ENCODE measurements around the gene ZNF738.
"Not testable (repeated sequence)": the region's sequence is repeated elsewhere in the genome, so short reads cannot be mapped to it uniquely, and the experiment has no call there.

The ZNF738 gene

DNA sequence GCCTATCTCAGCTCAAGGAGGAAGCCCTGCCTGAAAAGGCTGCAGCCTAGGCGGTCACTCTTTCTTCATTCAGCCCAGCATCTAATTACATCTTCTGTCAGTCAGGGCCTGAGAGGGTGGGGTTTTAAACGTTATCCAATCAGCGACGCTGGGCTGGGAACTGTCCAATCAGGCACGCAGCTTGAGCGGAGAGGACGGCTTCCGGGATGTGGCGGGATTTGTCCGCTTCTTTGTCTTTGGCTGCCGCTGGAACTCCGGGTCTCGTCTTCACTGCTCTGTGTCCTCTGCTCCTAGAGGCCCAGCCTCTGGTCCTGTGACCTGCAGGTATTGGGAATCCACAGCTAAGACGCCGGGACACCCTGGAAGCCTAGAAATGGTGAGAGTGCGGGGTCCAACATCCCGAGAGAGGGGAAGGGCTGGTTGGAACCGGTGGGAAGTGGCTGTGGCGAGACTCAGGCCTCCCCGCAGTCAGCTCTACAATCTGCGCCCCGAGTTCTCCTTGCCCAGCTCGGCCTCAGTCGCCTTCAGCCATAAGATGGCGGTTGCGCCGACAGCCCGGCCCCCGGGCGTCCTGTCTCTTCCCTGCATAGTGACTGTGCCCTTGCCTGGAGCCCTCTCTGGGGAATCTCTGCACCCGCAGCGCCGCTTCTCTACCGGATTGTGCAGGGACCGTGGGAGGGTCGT, at the start of gene ZNF738:
Gene ZNF738 (plus strand): TSS at position 233 of the 684 bp plus-strand sequence. CDS start 141 bp downstream, at position 374.
- DNase-seq = no peak

DNA sequence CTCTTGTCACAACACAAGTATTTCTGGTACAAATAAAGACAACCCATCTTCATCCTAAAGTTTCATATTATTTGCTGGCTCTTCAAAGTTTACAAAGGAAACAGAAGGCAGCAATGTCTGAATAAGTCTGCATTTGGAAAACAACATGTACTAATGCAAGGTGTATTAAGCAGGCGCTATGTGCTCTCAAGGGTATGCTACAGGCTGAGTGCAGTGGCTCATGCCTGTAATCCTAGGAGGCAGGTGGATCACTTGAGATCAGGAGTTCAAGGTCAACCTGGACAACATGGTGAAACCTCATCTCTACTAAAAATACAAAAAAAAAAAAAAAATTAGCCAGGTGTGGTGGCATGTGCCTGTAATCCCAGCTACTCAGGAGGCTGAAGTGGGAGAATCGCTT, 46.0 kb upstream of the ZNF738 start:
- not testable (repeated sequence) for DNase-seq

DNA sequence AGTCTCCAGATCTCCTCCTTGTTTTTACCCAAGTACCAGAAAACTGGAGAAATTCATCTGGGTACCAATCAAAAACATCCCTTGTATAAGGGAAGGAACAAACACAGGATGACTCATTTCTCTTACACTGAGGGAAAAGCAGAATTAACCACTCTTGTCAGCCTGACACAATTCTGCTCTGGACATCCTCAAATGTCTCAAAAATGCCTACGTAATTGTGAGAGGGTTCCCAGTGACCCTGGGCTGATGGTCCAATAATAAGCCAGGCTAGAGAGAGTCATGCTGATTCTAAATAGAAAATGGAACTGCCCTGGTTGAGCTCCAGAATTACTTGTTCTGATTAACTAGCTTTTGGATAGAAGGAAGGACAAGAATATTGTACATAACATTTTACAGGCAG, 44.1 kb upstream of the ZNF738 start:
- DNase-seq = no peak

DNA sequence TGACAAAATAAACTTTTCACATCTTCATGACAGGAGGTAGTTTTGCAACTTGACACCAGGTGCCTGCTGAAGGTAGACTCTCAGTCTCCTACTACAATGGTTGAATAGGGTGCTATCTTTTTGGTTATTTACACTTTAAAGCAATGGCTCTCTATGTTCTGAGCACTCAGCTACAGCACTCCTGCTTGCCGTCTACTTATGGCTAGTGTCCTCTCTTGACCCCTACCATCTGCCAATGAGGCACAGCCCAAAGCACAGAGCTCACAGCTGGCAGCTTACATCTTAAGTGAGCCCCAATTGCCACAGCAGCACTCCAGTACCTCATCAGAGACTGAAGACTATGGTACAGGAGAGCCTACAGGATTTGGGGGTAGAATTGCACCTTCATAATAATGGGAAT, 41.0 kb upstream of the ZNF738 start:
- DNase-seq = no peak

DNA sequence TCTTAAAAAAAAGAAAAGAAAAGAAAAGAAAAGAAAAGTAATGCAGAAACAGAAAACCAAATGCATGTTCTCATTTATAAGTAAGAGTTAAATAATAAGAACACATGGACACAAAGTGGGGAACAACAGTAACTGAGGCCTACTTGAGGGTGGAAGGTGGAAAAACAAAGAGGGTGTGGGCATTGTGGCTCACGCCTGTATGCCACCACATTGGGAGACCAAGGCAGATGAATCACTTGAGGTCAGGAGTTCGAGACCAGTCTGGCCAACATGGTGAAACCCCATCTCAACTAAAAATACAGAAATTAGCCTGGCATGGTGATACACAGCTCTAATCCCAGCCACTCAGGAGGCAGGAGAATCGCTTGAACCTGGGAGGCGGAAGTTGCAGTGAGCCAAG, 37.7 kb upstream of the ZNF738 start:
- no peak for DNase-seq

DNA sequence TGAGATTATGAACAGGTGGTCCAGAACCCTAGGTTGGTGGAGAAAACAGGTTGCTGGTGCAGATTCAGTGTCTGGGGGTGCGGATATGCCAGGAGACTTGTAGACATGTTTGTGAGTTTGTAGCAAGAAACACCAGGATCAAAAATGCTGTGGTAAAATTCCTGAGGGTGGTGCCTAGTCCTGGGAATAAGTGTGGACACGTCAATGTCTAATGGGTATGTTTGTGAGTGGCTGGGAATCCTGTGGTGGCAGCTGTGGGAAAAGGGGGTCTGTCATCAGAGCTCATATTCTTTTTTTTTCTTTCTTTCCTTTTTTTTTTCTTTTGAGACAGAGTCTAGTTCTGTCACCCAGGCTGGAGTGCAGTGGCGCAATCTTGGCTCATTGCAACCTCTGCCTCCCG, 36.8 kb upstream of the ZNF738 start:
- no peak for DNase-seq

DNA sequence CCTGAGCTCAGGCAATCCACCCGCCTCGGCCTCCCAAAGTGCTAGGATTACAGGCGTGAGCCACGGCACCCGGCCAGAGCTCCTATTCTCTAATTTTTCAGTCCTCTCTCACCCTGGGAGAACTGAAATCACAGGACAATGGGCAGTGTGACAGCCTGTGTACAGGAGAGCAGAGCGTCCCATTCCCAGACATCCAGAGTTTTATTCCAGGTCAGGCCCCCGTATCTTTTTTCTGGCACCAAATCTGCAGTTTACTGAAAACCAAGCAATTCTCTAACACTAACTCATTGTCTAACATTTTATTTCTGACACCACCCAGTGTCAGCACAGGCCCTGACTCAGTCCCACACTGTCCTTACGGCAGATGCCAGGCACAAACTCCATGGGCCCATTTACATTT, 36.3 kb upstream of the ZNF738 start:
- DNase-seq = no peak

DNA sequence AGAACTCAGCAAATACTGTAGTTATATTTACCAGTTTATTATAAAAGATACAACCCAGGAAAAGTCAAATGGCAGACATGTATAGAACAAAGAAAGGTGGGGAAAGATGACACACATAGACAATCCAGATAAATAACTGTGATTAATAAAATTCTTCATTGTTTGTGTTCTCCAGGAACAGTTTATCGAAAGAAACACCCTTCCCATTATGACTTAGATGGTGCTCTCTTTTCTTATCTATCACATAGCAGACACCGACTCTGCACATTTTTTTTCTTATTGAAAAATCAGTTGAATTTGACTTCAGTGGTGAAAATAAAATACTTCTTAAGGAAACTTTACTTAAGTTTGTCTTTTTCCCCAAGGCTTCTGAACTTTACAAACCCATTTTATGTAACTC, 35.8 kb upstream of the ZNF738 start:
- DNase-seq = no peak

DNA sequence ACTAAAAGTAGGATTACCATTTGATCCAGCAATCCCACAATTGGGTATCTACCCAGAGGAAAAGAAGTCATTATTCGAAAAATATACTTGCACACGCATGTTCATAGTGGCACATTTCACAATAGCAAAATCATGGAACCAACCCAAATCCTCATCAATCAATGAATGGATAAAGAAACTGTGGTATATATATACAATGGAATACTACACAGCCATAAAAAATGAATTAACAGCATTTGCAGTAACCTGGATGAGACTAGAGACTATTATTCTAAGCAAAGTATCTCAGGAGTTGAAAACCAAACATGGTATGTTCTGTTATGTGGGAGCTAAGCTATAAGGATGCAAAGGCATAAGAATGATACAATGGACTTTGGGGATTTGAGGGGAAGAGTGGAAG, 32.6 kb upstream of the ZNF738 start:
- DNase-seq = no peak

DNA sequence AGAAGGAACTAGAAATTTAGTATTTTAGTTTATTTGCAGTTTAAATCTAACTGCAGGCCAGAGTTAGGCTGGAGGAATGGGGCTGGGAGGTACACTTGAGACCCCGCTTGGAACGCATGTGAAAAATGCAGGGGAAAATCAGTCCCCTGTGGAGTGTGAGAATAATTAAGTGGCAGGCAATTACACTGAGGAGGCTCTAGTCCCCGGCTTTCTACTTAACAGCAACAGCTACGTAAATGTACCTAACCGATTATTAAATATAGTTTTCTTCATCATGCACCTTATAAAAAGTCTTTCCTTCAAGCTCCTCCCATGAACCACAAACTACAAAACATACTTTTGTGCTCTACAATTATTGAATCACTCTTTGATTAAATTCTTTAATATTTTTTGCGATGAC, 30.4 kb upstream of the ZNF738 start:
- DNase-seq = no peak

DNA sequence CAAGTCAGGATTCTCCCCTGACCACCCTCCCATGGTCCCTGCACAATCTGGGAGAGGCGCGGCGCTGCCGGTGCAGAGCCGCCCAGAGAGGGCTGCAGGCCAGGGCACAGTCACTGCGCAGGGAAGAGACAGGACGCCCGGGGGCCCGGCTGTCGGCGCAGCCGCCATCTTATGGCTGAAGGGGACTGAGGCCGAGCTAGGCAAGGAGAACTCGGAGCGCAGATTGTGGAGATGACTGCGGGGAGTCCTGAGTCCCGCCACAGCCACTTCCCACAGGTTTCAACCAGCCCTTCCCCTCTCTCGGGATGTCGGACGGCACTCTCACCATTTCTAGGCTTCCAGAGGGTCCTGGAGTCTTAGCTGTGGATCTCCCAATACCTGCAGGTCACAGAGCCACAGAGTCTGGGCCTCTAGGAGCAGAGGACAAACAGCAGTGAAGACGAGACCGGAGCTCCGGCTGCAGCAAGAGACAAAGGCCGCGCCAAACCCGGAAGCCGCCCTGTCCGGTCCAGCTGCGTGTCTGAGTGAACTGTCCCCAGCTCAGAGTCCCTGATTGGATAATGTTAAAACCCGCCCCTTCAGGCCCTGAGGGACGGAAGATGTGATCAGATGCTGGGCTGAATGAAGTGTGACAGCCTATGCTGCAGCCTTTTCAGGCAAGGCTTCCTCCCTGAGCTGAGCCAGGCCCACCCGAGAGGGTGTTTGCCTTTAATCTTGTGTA, 29.8 kb upstream of the ZNF738 start, which contains the start of gene ZNF708:
Gene ZNF708 (minus strand): TSS at position 526 of the 721 bp plus-strand sequence. CDS start 198 bp downstream, at position 328.
- DNase-seq = peak; percentile 57

DNA sequence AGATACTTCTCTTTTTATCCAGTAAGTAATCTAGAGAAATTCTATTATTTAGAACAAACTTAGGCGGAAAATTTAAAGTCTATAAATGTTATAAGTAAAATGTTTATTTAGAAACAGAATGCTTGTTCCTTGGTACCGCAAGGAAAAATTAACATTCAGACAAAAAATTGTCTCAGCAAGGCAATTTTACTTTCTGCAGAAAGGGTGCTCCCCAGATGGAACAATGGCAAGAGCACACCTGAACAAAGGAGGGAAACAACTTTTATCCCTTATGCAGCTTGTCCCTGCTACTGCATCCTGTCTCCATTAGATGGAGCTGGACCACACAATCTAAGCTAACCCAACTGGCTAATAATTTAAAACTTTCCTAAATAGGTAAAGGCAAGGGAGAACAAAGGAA, 23.1 kb upstream of the ZNF738 start:
- no peak for DNase-seq

DNA sequence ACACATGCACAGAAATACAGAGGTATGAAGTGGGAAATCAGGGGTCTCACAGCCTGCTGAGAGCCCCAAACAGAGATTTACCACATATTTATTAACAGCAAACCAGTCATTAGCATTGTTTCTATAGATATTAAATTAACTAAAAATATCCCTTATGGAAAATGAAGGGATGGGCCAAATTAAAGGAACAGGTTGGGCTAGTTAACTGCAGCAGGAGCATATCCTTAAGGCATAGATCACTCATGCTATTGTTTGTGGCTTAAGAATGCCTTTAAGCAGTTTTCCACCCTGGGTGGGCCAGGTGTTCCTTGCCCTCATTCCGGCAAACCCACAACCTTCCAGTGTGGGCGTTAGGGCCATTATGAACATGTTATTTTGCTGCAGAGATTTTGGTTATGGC, 14.0 kb upstream of the ZNF738 start:
- not testable (repeated sequence) for DNase-seq

DNA sequence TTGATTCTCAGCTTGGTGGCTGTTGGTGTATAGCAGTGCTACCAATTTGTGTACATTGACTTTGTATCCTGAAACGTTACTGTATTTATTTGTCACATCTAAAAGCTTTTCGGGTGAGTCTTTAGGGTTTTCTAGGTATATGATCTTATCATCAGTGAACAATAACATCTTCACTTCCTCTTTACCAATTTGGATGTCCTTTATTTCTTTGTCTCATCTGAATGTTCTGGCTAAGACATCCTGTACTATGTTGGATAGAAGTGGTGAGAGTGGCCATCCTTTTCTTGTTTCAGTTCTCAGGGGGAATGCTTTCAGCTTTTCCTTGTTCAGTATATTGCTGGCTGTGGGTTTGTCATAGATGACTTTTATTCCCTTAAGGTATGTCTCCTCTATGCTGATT, 6.0 kb upstream of the ZNF738 start:
- DNase-seq = no peak

DNA sequence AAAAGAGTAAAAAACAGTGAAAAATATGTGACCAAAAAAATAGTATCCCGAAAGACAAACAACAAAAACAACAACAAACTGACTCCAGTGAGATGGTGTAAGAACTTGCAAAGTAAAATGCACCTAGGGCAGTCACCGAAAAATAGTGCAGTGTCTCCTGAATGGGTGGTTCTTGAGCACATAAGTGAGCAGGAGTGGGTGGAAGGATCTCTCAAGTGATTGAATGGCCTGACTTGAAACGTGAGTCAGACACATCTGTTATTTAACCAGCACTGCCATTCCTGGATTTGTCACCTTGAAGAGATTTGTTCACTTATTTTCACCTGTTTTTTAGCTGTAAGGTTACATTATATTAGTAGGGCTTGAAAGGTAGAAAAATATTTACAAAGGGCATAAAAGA, 3.5 kb downstream of the ZNF738 start:
- DNase-seq = no peak

DNA sequence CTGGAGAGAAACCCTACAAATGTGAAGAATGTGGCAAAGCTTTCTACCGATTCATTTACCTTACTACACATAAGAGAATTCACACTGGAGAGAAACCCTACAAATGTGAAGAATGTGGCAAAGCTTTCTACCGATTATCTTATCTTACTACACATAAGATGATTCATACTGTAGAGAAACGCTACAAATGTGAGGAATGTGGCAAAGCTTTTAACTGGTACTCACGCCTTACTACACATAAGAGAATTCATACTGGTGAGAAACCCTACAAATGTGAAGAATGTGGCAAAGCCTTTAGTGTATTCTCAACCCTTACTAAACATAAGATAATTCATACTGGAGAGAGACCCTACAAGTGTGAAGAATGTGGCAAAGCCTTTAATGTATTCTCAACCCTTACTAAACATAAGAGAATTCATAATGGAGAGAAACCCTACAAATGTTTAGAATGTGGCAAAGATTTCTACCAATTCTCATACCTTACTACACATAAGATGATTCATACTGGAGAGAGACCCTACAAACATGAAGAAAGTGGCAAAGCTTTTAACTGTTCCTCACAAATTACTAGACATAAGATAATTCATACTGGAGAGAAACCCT, 25.3 kb downstream of the ZNF738 start:
- no peak for DNase-seq

DNA sequence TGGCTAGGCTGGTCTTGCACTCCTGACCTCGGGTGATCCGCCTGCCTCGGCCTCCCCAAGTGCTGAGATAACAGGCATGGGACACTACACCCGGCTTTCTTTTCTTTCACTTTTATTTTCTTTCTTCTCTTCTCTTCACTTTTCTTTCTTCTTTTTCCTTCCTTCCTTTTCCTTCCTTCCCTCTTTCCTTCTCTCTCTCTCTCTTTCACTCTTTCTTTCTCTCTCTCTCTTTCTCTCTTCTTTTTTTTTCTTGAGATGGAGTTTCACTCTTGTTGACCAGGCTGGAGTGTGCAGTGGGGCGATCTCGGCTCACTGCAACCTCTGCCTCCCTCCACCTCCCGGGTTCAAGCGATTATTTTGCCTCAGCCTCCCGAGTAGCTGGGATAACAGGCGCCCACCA, 37.3 kb downstream of the ZNF738 start:
- no peak for DNase-seq

DNA sequence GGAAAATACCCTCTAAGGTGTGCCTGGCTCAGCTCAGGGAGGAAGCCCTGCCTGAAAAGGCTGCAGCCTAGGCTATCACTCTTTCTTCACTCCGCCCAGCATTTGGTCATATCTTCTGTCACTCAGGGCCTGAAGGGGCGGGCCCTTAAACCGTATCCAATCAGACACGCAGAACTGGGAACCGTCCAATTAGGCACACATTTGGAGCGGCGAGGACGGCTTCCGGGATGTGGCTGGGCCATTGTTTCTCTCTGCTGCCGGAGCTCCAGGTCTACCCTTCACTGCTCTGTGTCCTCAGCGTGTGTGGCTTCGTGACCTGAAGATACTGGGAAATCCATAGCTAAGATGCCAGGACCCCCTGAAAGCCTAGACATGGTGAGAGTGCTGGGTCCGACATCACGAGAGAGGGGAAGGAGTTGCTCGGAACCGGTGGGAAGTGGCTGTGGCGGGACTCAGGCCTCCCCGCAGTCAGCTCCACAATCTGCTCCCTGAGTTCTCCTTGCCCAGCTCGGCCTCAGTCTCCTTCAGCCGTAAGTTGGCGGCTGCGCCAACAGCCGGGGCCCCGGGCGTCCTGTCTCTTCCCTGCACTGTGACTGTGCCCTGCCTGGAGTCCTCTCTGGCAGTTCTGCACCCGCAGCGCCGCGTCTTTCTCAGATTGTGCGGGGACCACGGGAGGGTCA, 38.2 kb downstream of the ZNF738 start, which contains the start of gene ZNF493:
Gene ZNF493 (plus strand): TSS at position 241 of the 680 bp plus-strand sequence. CDS start 105 bp downstream, at position 346.
- no peak for DNase-seq

DNA sequence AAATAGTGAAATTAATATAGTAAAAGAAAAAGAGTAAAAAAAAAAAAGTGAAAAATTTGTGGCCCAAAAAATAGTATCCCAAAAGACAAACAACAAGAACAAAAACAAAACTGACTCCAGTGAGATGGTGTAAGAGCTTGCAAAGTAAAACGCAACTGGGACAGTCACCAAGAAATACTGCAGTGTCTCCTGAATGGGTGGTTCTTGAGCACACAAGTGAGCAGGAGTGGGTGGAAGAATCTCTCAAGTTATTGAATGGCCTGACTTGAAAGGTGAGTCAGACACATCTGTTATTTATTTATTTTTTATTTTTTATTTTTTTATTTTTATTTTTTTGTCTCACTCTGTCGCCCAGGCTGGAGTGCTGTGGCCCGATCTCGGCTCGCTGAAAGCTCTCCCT, 40.1 kb downstream of the ZNF738 start:
- no peak for DNase-seq

DNA sequence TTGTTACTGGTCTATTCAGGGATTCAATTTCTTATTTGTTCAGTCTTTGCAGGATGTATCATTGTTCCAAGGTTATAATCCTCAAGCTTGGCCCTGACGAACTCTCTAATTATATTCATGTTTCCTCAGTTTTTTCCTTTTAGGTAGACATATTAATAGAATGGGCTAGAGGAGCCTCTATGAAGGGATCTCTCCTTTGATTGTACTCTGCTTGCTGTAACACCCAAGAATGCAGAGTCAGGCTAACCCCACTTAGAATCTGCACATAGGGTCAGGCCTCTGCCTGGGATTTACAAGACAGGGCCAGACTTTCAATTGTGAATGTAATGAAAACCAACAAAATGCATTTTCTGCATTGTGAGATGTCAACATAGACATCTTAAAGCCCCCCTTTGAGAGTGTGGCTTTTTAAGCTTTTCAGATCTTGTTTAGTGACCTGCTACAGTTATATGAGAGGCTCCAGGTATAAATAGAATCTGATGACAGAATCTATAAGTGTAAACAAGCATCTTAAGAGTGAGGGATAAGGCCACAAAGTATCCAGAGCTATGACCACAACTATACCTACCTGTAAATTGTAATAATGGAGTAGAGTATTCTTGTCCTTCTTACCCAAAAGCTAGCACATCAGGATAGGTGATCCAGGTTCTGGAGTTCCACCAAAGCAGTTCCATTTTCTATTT, 43.6 kb downstream of the ZNF738 start:
- DNase-seq = no peak

DNA sequence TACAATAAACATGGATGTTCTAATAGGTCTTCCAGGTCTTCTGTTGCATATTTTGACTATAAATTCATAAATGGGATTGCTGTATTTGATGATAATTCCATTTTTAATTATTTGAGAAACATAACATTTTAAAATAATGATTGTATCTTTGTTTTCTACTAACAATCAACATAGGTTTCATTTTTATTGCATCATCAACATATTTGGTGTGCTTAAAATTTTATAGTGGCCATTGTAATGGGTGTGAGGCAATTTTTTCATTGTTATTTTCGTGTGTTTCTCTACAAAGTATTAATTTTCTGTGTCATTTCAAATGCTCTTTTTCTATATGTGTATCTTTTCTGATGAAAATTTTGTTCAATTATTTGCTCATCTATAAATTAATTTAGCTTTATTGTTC, 51.4 kb downstream of the ZNF738 start:
- DNase-seq = no peak

DNA sequence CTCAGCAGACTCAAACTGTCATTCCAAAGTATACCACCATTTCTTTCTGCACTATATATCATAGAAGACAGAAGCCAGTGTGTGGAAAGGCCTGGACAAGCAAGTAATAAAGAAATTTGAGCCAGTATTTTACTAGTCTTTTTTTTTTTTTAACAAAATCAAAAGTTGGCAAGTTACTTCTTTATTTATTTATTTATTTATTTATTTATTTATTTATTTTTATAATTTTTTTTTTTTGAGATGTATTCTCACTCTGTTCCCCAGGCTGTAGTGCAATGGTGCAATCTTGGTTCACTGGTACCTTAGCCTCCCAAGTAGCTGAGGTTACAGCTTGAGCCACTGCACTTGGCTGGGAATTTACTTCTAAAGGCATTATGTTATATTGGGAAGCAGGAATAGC, 63.4 kb downstream of the ZNF738 start:
- DNase-seq = no peak

All from SIG-M5 (cell line).